HG03460 (cell line): ENCODE results near the gene LRRC17.
A peak's percentile ranks its signal among the peaks of the same experiment; 100 is the strongest.

Source experiments
- ATAC-seq: cut with Tn5 transposase; IDR thresholded peaks from one replicate; pipeline ENCODE4 v1.9.1; 2021; ENCODE audit not compliant: unreplicated experiment

LRRC17 gene

GRCh38 chr7:102912742-102913141 is at the start of gene LRRC17:
TSS of gene LRRC17 (plus strand) at chr7:102913000. CDS start at chr7:102933914, 20,914 bp downstream.
- no peak for ATAC-seq

GRCh38 chr7:102864958-102865357 is 47.8 kb upstream of the LRRC17 start:
- no peak for ATAC-seq

GRCh38 chr7:102866535-102867215 is 46.1 kb upstream of the LRRC17 start:
- no peak for ATAC-seq

- ATAC-seq = no peak
Observed at GRCh38 chr7:102869195-102869594, 43.6 kb upstream of the LRRC17 start.

GRCh38 chr7:102872460-102872859 is 40.3 kb upstream of the LRRC17 start:
- ATAC-seq = no peak

- ATAC-seq = peak; percentile 22
Observed at GRCh38 chr7:102873470-102874165, 39.2 kb upstream of the LRRC17 start.

- peak; percentile 100 for ATAC-seq
Observed at GRCh38 chr7:102874166-102874829, 38.5 kb upstream of the LRRC17 start.

GRCh38 chr7:102874966-102875365 is 37.8 kb upstream of the LRRC17 start:
- no peak for ATAC-seq

- ATAC-seq = no peak
Observed at GRCh38 chr7:102875700-102876295, 37.0 kb upstream of the LRRC17 start.

GRCh38 chr7:102883098-102883860 is 29.5 kb upstream of the LRRC17 start:
- ATAC-seq = no peak

GRCh38 chr7:102888561-102889233 is 24.1 kb upstream of the LRRC17 start:
- ATAC-seq = no peak

GRCh38 chr7:102889851-102890250 is 22.9 kb upstream of the LRRC17 start:
- no peak for ATAC-seq

GRCh38 chr7:102890292-102890970 is 22.4 kb upstream of the LRRC17 start:
- ATAC-seq = no peak

- ATAC-seq = no peak
Observed at GRCh38 chr7:102890971-102891692, 21.7 kb upstream of the LRRC17 start.

GRCh38 chr7:102891693-102892261 is 21.0 kb upstream of the LRRC17 start:
- no peak for ATAC-seq

- ATAC-seq = no peak
Observed at GRCh38 chr7:102892631-102893278, 20.0 kb upstream of the LRRC17 start.

GRCh38 chr7:102895602-102896001 is 17.2 kb upstream of the LRRC17 start:
- no peak for ATAC-seq

GRCh38 chr7:102896585-102896984 is 16.2 kb upstream of the LRRC17 start:
- ATAC-seq = no peak
